ENCODE results near the gene REEP6.

GRCh38 chr19:1528596-1529429, 37.8 kb downstream of the REEP6 start:
- TF ChIP-seq EZH2phosphoT487 (IDR thresholded peaks at IDR 0.05; ENCODE audit: low read length), result no peak
- TF ChIP-seq CTCF (IDR thresholded peaks at IDR 0.05; ENCODE audit: low read length), result no peak

Measured in MM.1S (cell line).